GM23338 (cell line): Measurements from ENCODE around the gene DDIAS.

ENCODE experiments used
- CTCF ChIP-seq, 2 experiments: fragments of 200-600 bp in 1 of 2; sonication (generic) in 1 of 2; conservative IDR thresholded peaks; 2 replicates each; pipeline versions ENCODE4 v1.5.1 to v1.6.1; 2016 to 2017; ENCODE audit warnings: antibody characterized with exemption in 2 of 2, low read depth in 2 of 2, mild to moderate bottlenecking in 2 of 2, moderate library complexity in 1 of 2
- EZH2 ChIP-seq: fragments of 200-600 bp; sonication (generic); IDR thresholded peaks from one replicate; pipeline ENCODE4 v1.8.0; 2017; ENCODE audit warnings: antibody characterized with exemption, mild to moderate bottlenecking, low read depth; ENCODE audit not compliant: unreplicated experiment
- NANOG ChIP-seq: IDR thresholded peaks from 2 replicates; pipeline ENCODE4 v1.6.1; 2016; ENCODE audit warnings: antibody characterized with exemption, borderline replicate concordance
- POLR2AphosphoS5 ChIP-seq: IDR thresholded peaks from 2 replicates; pipeline ENCODE4 v1.6.1; 2016; ENCODE audit warnings: antibody characterized with exemption, low read depth
- STAT1 ChIP-seq: IDR thresholded peaks from one replicate; pipeline ENCODE4 v1.6.1; 2016; ENCODE audit warnings: antibody characterized with exemption; ENCODE audit not compliant: unreplicated experiment
- ZNF114 ChIP-seq: fragments of 250-450 bp; sonication (Bioruptor Pico); IDR thresholded peaks from 2 replicates; pipeline ENCODE4 v1.5.0; 2020; ENCODE audit warnings: mild to moderate bottlenecking, moderate library complexity

- TF ChIP-seq CTCF (conservative IDR thresholded peaks at IDR 0.05; ENCODE audit: low read depth in 2 of 2): no peak
- no peak for TF ChIP-seq ZNF114 (CRISPR knock-in tag)
- no peak for TF ChIP-seq POLR2AphosphoS5
- no peak for TF ChIP-seq NANOG
- TF ChIP-seq STAT1: no peak
- TF ChIP-seq EZH2: no peak
Observed at GRCh38 chr11:82932564-82932963, 31.0 kb downstream of the DDIAS start.
